HEK293T (cell line): ENCODE results near the gene SHROOM4.
A peak's percentile ranks its signal among the peaks of the same experiment; 100 is the strongest.

ENCODE experiments used
- CTCF ChIA-PET: fragments of 350-600 bp; formaldehyde crosslinking; extraction: SDS; loops from one replicate; lab custom pipeline; 2021; ENCODE audit warnings: antibody characterized with exemption, inconsistent platforms; lab: Yijun Ruan, JAX
- POLR2A ChIA-PET: fragments of 350-600 bp; formaldehyde crosslinking; extraction: SDS; loops from one replicate; lab custom pipeline; 2020; ENCODE audit warnings: antibody characterized with exemption, inconsistent platforms; lab: Yijun Ruan, JAX
- DNase-seq: peaks from one replicate; pipeline ENCODE4 v3.0.0; 2012; ENCODE audit warnings: mixed read lengths; ENCODE audit errors: extremely low spot score
- ARNT ChIP-seq: fragments of 450-650 bp; IDR thresholded peaks from 2 replicates; pipeline ENCODE4 v1.6.1; 2017; ENCODE audit warnings: mild to moderate bottlenecking
- BHLHE40 ChIP-seq: fragments of 450-650 bp; IDR thresholded peaks from 2 replicates; pipeline ENCODE4 v1.6.1; 2016; ENCODE audit warnings: mild to moderate bottlenecking, moderate library complexity, borderline replicate concordance
- CTBP1 ChIP-seq: fragments of 450-650 bp; IDR thresholded peaks from 2 replicates; pipeline ENCODE4 v1.6.1; 2016; ENCODE audit warnings: borderline replicate concordance
- ELF4 ChIP-seq: fragments of 450-650 bp; IDR thresholded peaks from 2 replicates; pipeline ENCODE4 v1.6.1; 2017; ENCODE audit warnings: antibody characterized with exemption
- FOXA1 ChIP-seq: fragments of 450-650 bp; IDR thresholded peaks from 2 replicates; pipeline ENCODE4 v1.6.1; 2016; ENCODE audit warnings: mild to moderate bottlenecking
- FOXK2 ChIP-seq: fragments of 450-650 bp; IDR thresholded peaks from 2 replicates; pipeline ENCODE4 v1.6.1; 2016; ENCODE audit warnings: mild to moderate bottlenecking
- FOXM1 ChIP-seq: fragments of 450-650 bp; IDR thresholded peaks from 2 replicates; pipeline ENCODE4 v1.6.1; 2017; ENCODE audit warnings: mild to moderate bottlenecking, borderline replicate concordance
- HDGF ChIP-seq: fragments of 450-650 bp; IDR thresholded peaks from 2 replicates; pipeline ENCODE4 v1.6.1; 2017; ENCODE audit warnings: antibody characterized with exemption, borderline replicate concordance
- L3MBTL2 ChIP-seq: fragments of 450-650 bp; conservative IDR thresholded peaks from 2 replicates; pipeline ENCODE4 v1.6.1; 2016; ENCODE audit warnings: mild to moderate bottlenecking
- LEF1 ChIP-seq: fragments of 450-650 bp; IDR thresholded peaks from 2 replicates; pipeline ENCODE4 v1.6.1; 2017; ENCODE audit warnings: mild to moderate bottlenecking, borderline replicate concordance
- NFRKB ChIP-seq: fragments of 450-650 bp; IDR thresholded peaks from 2 replicates; pipeline ENCODE4 v1.6.1; 2016; ENCODE audit warnings: mild to moderate bottlenecking, moderate library complexity
- PKNOX1 ChIP-seq: fragments of 450-650 bp; IDR thresholded peaks from 2 replicates; pipeline ENCODE4 v1.6.1; 2016
- SP1 ChIP-seq: fragments of 450-650 bp; IDR thresholded peaks from 2 replicates; pipeline ENCODE4 v1.6.1; 2017
- SUZ12 ChIP-seq: fragments of 450-650 bp; IDR thresholded peaks from 2 replicates; pipeline ENCODE4 v1.6.1; 2016; ENCODE audit warnings: mild to moderate bottlenecking
- TARDBP ChIP-seq: fragments of 450-650 bp; IDR thresholded peaks from 2 replicates; pipeline ENCODE4 v1.6.1; 2016
- ZNF384 ChIP-seq: fragments of 450-650 bp; IDR thresholded peaks from 2 replicates; pipeline ENCODE4 v1.6.1; 2016

The SHROOM4 gene

GRCh38 chrX:50747471-50747900 is 66.5 kb downstream of the SHROOM4 start:
- CTCF ChIA-PET = interaction anchor here (0.7 to 1.3 kb wide), 4 partner anchors 16 to 156 kb away, joined by 3 to 4 read pairs (median 3); no protein-coding TSS in a partner anchor
- POLR2A ChIA-PET = no interaction called here
- TF ChIP-seq ZNF384 (no peak), SP1 (no peak), FOXA1 (no peak), FOXM1 (no peak), ELF4 (no peak), L3MBTL2 (no peak), HDGF (no peak), NFRKB (no peak), BHLHE40 (no peak), ARNT (no peak), SUZ12 (no peak), PKNOX1 (no peak), TARDBP (no peak), CTBP1 (no peak), FOXK2 (no peak), LEF1 (no peak)
- peak; percentile 40 for DNase-seq

GRCh38 chrX:50736656-50737055 is 77.3 kb downstream of the SHROOM4 start:
- CTCF ChIA-PET = no interaction called here
- no peak for DNase-seq
- POLR2A ChIA-PET = no interaction called here
- TF ChIP-seq ELF4 (no peak), BHLHE40 (no peak), SUZ12 (no peak), FOXK2 (no peak), FOXM1 (no peak)

GRCh38 chrX:50726296-50726695 is 87.7 kb downstream of the SHROOM4 start:
- no peak for TF ChIP-seq FOXM1
- TF ChIP-seq HDGF = no peak
- no peak for TF ChIP-seq SUZ12
- no peak for TF ChIP-seq FOXK2
- TF ChIP-seq ZNF384 = no peak
- no peak for TF ChIP-seq SP1
- no peak for TF ChIP-seq BHLHE40
- no peak for TF ChIP-seq PKNOX1
- ChIA-PET CTCF (no interaction called here), POLR2A (no interaction called here)
- DNase-seq = no peak

- ChIA-PET CTCF (no interaction called here), POLR2A (no interaction called here)
- TF ChIP-seq FOXK2 = no peak
- no peak for TF ChIP-seq FOXM1
- TF ChIP-seq LEF1 = no peak
- no peak for TF ChIP-seq BHLHE40
- no peak for TF ChIP-seq L3MBTL2
- no peak for TF ChIP-seq HDGF
- no peak for TF ChIP-seq ARNT
- no peak for TF ChIP-seq PKNOX1
- TF ChIP-seq NFRKB = no peak
- TF ChIP-seq SUZ12 = no peak
- no peak for TF ChIP-seq ELF4
- no peak for TF ChIP-seq CTBP1
- TF ChIP-seq FOXA1 = no peak
- no peak for TF ChIP-seq ZNF384
- TF ChIP-seq SP1 = no peak
- TF ChIP-seq TARDBP = no peak
- DNase-seq = no peak
Observed at GRCh38 chrX:50725310-50725709, 88.7 kb downstream of the SHROOM4 start.

- no peak for DNase-seq
- ChIA-PET CTCF (no interaction called here), POLR2A (no interaction called here)
- TF ChIP-seq FOXM1 (no peak), NFRKB (no peak), ZNF384 (no peak), SUZ12 (no peak), PKNOX1 (no peak), CTBP1 (no peak), ELF4 (no peak), SP1 (no peak), BHLHE40 (no peak), HDGF (no peak), FOXA1 (no peak), LEF1 (no peak), L3MBTL2 (no peak)
Observed at GRCh38 chrX:50723006-50723405, 91.0 kb downstream of the SHROOM4 start.
